Measurements from ENCODE around the gene NOC2L.

- no peak for TF ChIP-seq REST (IDR thresholded peaks at IDR 0.05; ENCODE audit: low read depth)
- TF ChIP-seq FOXM1 (IDR thresholded peaks at IDR 0.05; ENCODE audit: borderline replicate concordance, low read depth) = no peak
- no peak for TF ChIP-seq YY1 (IDR thresholded peaks at IDR 0.05; ENCODE audit: low read depth)
- TF ChIP-seq CREB1 (IDR thresholded peaks at IDR 0.05; ENCODE audit: low read depth) = no peak
- TF ChIP-seq EGR1 (IDR thresholded peaks at IDR 0.05) = no peak
- no peak for TF ChIP-seq TCF12 (IDR thresholded peaks at IDR 0.05; ENCODE audit: low read depth)
- TF ChIP-seq ZBTB7A (IDR thresholded peaks at IDR 0.05; ENCODE audit: low read depth) = no peak
- no peak for TF ChIP-seq CEBPB (IDR thresholded peaks at IDR 0.05)
- TF ChIP-seq RAD21 (IDR thresholded peaks at IDR 0.05; ENCODE audit: low read depth) = no peak
- TF ChIP-seq TAF1 (IDR thresholded peaks at IDR 0.05; ENCODE audit: low read depth) = no peak
- no peak for TF ChIP-seq NFIC (IDR thresholded peaks at IDR 0.05)
- no peak for TF ChIP-seq MAX (IDR thresholded peaks at IDR 0.05)
- TF ChIP-seq EP300 (IDR thresholded peaks at IDR 0.05; ENCODE audit: borderline replicate concordance) = no peak
- TF ChIP-seq USF1 (IDR thresholded peaks at IDR 0.05) = no peak
These were observed 8.8 kb downstream of the NOC2L start for GRCh38 chr1:950268-950667.
